PC-3 (cell line): ENCODE data around the gene CCND3. TPM values are rescaled to one million over a fixed set of nuclear protein-coding genes. Genes with fewer than 3 reads are reported as not detected.

ENCODE experiments used
- ATAC-seq: fragments of 200-7000 bp; cut with Tn5 transposase; 2 replicates; pipeline ENCODE4 v1.9.1; 2020; ENCODE audit warnings: mild to moderate bottlenecking, moderate library complexity
- BruUV-seq: library from RNA; stranded (reverse); fragments of 400-500 nt; replicated peaks from 2 replicates; lab custom pipeline; 2021; lab: Mats Ljungman, UMichigan
- CTCF ChIA-PET: fragments of 300-600 bp; sonication (Branson Sonifier 250); formaldehyde crosslinking; loops from one replicate; lab custom pipeline; 2022; ENCODE audit warnings: antibody characterized with exemption; lab: Charles Lee
- POLR2A ChIA-PET: fragments of 300-600 bp; sonication (Branson Sonifier 250); formaldehyde crosslinking; loops from one replicate; lab custom pipeline; 2022; ENCODE audit warnings: antibody characterized with exemption; ENCODE audit not compliant: unreplicated experiment; lab: Charles Lee
- DNase-seq: peaks from one replicate; pipeline ENCODE4 v3.0.0-alpha.2; 2015
- H2AFZ ChIP-seq: fragments of 300-600 bp; sonication (generic); 2 replicates; pipeline ENCODE4 v1.6.0; 2016; ENCODE audit warnings: antibody characterized with exemption, low read length
- H3F3A ChIP-seq: fragments of 300-600 bp; sonication (generic); one replicate; pipeline ENCODE4 v1.6.0; 2017; ENCODE audit warnings: antibody characterized with exemption, low read length, control low read depth, mild to moderate bottlenecking; ENCODE audit not compliant: unreplicated experiment
- H3K27ac ChIP-seq: fragments of 300-600 bp; sonication (generic); 2 replicates; pipeline ENCODE4 v1.5.1; 2016; ENCODE audit warnings: mild to moderate bottlenecking, low read length
- H3K27me3 ChIP-seq: fragments of 300-600 bp; sonication (generic); 2 replicates; pipeline ENCODE4 v1.6.1; 2016; ENCODE audit warnings: low read length, mixed read lengths
- H3K36me3 ChIP-seq: fragments of 300-600 bp; sonication (generic); 2 replicates; pipeline ENCODE4 v1.6.1; 2016; ENCODE audit warnings: low read depth, mixed run types, low read length, mixed read lengths
- H3K4me1 ChIP-seq: fragments of 300-600 bp; sonication (generic); 2 replicates; pipeline ENCODE4 v1.5.1; 2016; ENCODE audit warnings: low read length; ENCODE audit not compliant: insufficient read depth
- H3K4me2 ChIP-seq: fragments of 300-600 bp; sonication (generic); 2 replicates; pipeline ENCODE4 v1.6.0; 2016; ENCODE audit warnings: low read length
- H3K4me3 ChIP-seq: fragments of 300-600 bp; sonication (generic); 2 replicates; pipeline ENCODE4 v1.5.1; 2016; ENCODE audit warnings: mild to moderate bottlenecking, low read length, mixed read lengths
- H3K79me2 ChIP-seq: fragments of 300-600 bp; sonication (generic); 2 replicates; pipeline ENCODE4 v1.6.1; 2017; ENCODE audit warnings: low read length, mixed read lengths
- H3K9ac ChIP-seq: fragments of 300-600 bp; sonication (generic); 2 replicates; pipeline ENCODE4 v1.6.0; 2016; ENCODE audit warnings: mild to moderate bottlenecking, low read length
- H3K9me2 ChIP-seq: fragments of 300-600 bp; sonication (generic); replicated peaks from 2 replicates; pipeline ENCODE4 v1.6.1; 2016; ENCODE audit warnings: mixed run types, low read length, mixed read lengths
- H3K9me3 ChIP-seq: fragments of 300-600 bp; sonication (generic); 2 replicates; pipeline ENCODE4 v1.6.1; 2016; ENCODE audit warnings: low read length, mixed read lengths
- H4K20me1 ChIP-seq: fragments of 300-600 bp; sonication (generic); 2 replicates; pipeline ENCODE4 v1.6.1; 2016; ENCODE audit warnings: low read length, mixed read lengths
- CTCF ChIP-seq: fragments of 300-600 bp; sonication (generic); conservative IDR thresholded peaks from 2 replicates; pipeline ENCODE4 v1.5.1; 2017; ENCODE audit warnings: antibody characterized with exemption, low read depth, mild to moderate bottlenecking, low read length
- EZH2 ChIP-seq: fragments of 300-600 bp; sonication (generic); IDR thresholded peaks from one replicate; pipeline ENCODE4 v1.6.1; 2017; ENCODE audit warnings: antibody characterized with exemption, mild to moderate bottlenecking, low read length; ENCODE audit not compliant: unreplicated experiment
- EZH2phosphoT487 ChIP-seq: fragments of 300-600 bp; sonication (generic); IDR thresholded peaks from 2 replicates; pipeline ENCODE4 v1.6.1; 2018; ENCODE audit warnings: mild to moderate bottlenecking, antibody characterized with exemption, low read length, borderline replicate concordance
- intact Hi-C: fragments of 100-400 bp; cut with micrococcal nuclease; formaldehyde crosslinking; loops from 2 replicates; pipeline ENCODE4 v1.9.0; 2023
- total RNA-seq: library from RNA; depleted of rRNA; stranded (reverse); fragments of >200 nt; gene quantifications from 2 replicates; pipeline ENCODE4 v1.2.3, GENCODE V29; 2014

CCND3 gene
- total RNA-seq, 1 experiment from 2014 or later: 44.7 TPM

GRCh38 chr6:41914869-41915530 lies 26.6 kb downstream of the CCND3 start:
- TF ChIP-seq CTCF (no peak), EZH2phosphoT487 (no peak), EZH2 (no peak)
- Histone ChIP-seq H3K4me3 (no peak overlapping the region), H3K79me2 (peaks cover 57% of the 10 kb centered on the region), H3K9ac (no peak overlapping the region), H2AFZ (no peak overlapping the region), H3K4me2 (no peak overlapping the region), H3K27ac (no peak overlapping the region), H4K20me1 (no peaks in the 10 kb centered on the region), H3F3A (peaks cover 4% of the 10 kb centered on the region), H3K9me3 (no peaks in the 10 kb centered on the region), H3K9me2 (no peaks in the 10 kb centered on the region), H3K4me1 (peaks cover 23% of the 10 kb centered on the region), H3K36me3 (peaks cover 18% of the 10 kb centered on the region), H3K27me3 (no peaks in the 10 kb centered on the region)
- no peak for DNase-seq
- ATAC-seq: no peak
- ChIA-PET CTCF (no interaction called here), POLR2A (no interaction called here)
- no TSS peak for BruUV-seq
- intact Hi-C loops: no loop called here

- H3K27ac ChIP-seq: no peak overlapping the region
- ATAC-seq: no peak
- POLR2A ChIA-PET: no interaction called here
- peaks cover 4% of the 10 kb centered on the region for H3F3A ChIP-seq
- H4K20me1 ChIP-seq: no peaks in the 10 kb centered on the region
- CTCF ChIA-PET: no interaction called here
- H3K27me3 ChIP-seq: no peaks in the 10 kb centered on the region
- H3K36me3 ChIP-seq: peaks cover 18% of the 10 kb centered on the region
- TF ChIP-seq EZH2phosphoT487 (no peak), CTCF (no peak), EZH2 (no peak)
- no peak overlapping the region for H2AFZ ChIP-seq
- no TSS peak for BruUV-seq
- H3K9me2 ChIP-seq: no peaks in the 10 kb centered on the region
- peaks cover 50% of the 10 kb centered on the region for H3K79me2 ChIP-seq
- DNase-seq: no peak
- no peaks in the 10 kb centered on the region for H3K9me3 ChIP-seq
- H3K4me1 ChIP-seq: peaks cover 16% of the 10 kb centered on the region
- intact Hi-C loops: no loop called here
- H3K4me3 ChIP-seq: no peak overlapping the region
- no peak overlapping the region for H3K4me2 ChIP-seq
- H3K9ac ChIP-seq: no peak overlapping the region
These were observed 27.3 kb downstream of the CCND3 start for GRCh38 chr6:41914343-41914742.

DNA sequence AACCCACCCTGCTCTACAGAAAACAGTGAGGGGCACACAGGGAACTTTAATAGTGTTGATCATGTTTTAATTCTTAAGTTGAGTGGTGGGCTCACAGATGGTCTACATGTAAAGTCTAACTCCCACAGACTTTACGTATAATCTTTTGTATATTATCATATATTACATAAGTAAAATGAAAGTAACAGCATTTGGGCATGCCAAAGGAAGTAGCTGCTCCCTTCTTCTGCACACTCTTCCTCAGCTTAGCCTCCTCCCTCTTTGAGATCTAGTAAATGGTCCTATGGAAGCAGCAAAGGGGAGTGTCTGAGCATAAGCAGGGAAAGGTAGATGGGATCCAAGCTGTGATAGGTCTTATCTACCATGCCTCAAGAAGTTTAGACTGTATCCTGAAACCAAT lies 31.9 kb downstream of the CCND3 start:
- intact Hi-C loops: no loop called here
- CTCF ChIA-PET: no interaction called here
- no peak for DNase-seq

More for the DNA sequence above, 31.9 kb downstream of the CCND3 start:
- POLR2A ChIA-PET: no interaction called here
- Histone ChIP-seq H3K9ac (no peak overlapping the region), H3K27me3 (no peaks in the 10 kb centered on the region), H3K4me3 (no peak overlapping the region), H3K4me1 (no peaks in the 10 kb centered on the region), H4K20me1 (no peaks in the 10 kb centered on the region), H3K9me3 (no peaks in the 10 kb centered on the region), H3K79me2 (peaks cover 19% of the 10 kb centered on the region), H3K36me3 (peaks cover 40% of the 10 kb centered on the region), H2AFZ (no peak overlapping the region), H3K4me2 (no peak overlapping the region), H3K9me2 (no peaks in the 10 kb centered on the region), H3F3A (no peaks in the 10 kb centered on the region), H3K27ac (no peak overlapping the region)
- TF ChIP-seq CTCF (no peak), EZH2phosphoT487 (no peak), EZH2 (no peak)
- no peak for ATAC-seq
- no TSS peak for BruUV-seq
